ENCODE results near the gene CAPN5.

Gene CAPN5

GRCh38 chr11:77024745-77025144 is 42.0 kb upstream of the CAPN5 start:
- Histone ChIP-seq H3K36me3 (ENCODE audit: control insufficient read depth, low read length) (no peaks in the 10 kb centered on the region), H3K79me2 (ENCODE audit: control insufficient read depth, low read length) (no peaks in the 10 kb centered on the region), H3K27me3 (ENCODE audit: control insufficient read depth, low read length) (no peaks in the 10 kb centered on the region), H3F3A (ENCODE audit: control insufficient read depth, insufficient read depth) (no peaks in the 10 kb centered on the region), H3K9me2 (replicated peaks; ENCODE audit: control insufficient read depth, low read length) (no peaks in the 10 kb centered on the region), H3K4me2 (ENCODE audit: low read length) (no peak overlapping the region), H4K20me1 (ENCODE audit: control insufficient read depth, insufficient read depth, low read depth, low read length) (no peaks in the 10 kb centered on the region), H3K4me1 (ENCODE audit: control insufficient read depth, low read length) (peaks cover 7% of the 10 kb centered on the region), H3K9me3 (ENCODE audit: control insufficient read depth, insufficient read depth, low read length) (no peaks in the 10 kb centered on the region), H3K27ac (ENCODE audit: low read depth, low read length) (no peak overlapping the region), H3K4me3 (ENCODE audit: low read length) (no peak overlapping the region)
- TF ChIP-seq, protein P1, sequence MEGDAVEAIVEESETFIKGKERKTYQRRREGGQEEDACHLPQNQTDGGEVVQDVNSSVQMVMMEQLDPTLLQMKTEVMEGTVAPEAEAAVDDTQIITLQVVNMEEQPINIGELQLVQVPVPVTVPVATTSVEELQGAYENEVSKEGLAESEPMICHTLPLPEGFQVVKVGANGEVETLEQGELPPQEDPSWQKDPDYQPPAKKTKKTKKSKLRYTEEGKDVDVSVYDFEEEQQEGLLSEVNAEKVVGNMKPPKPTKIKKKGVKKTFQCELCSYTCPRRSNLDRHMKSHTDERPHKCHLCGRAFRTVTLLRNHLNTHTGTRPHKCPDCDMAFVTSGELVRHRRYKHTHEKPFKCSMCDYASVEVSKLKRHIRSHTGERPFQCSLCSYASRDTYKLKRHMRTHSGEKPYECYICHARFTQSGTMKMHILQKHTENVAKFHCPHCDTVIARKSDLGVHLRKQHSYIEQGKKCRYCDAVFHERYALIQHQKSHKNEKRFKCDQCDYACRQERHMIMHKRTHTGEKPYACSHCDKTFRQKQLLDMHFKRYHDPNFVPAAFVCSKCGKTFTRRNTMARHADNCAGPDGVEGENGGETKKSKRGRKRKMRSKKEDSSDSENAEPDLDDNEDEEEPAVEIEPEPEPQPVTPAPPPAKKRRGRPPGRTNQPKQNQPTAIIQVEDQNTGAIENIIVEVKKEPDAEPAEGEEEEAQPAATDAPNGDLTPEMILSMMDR (IDR thresholded peaks at IDR 0.05; ENCODE audit: low read depth, low read length, poor library complexity, severe bottlenecking) = no peak
- TF ChIP-seq EZH2phosphoT487 (IDR thresholded peaks at IDR 0.05; ENCODE audit: borderline replicate concordance, low read length) = no peak

DNA sequence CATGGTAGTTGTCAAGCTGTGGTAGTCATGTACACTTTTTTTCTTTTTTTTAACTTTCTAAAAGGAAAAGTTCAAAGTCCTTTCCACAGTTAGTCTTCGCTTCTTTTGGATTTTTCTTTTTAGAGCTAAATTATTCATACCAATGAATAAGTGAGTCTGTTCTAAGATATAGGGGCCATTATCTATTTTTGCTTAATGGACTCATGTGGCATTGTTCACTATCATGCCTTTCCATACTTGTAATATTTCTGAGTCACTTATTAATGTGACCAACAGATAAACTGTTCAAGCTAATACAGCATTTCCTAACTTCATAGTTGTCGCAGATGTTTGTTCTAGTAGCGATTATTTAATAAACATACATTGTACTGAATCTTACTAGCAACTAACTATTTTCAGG is 40.5 kb upstream of the CAPN5 start:
- H4K20me1 ChIP-seq (ENCODE audit: control insufficient read depth, insufficient read depth, low read depth, low read length) = no peaks in the 10 kb centered on the region
- no peaks in the 10 kb centered on the region for H3K79me2 ChIP-seq (ENCODE audit: control insufficient read depth, low read length)
- H3K9me3 ChIP-seq (ENCODE audit: control insufficient read depth, insufficient read depth, low read length) = no peaks in the 10 kb centered on the region
- peaks cover 7% of the 10 kb centered on the region for H3K4me1 ChIP-seq (ENCODE audit: control insufficient read depth, low read length)
- H3K36me3 ChIP-seq (ENCODE audit: control insufficient read depth, low read length) = no peaks in the 10 kb centered on the region
- H3F3A ChIP-seq (ENCODE audit: control insufficient read depth, insufficient read depth) = no peaks in the 10 kb centered on the region
- H3K27ac ChIP-seq (ENCODE audit: low read depth, low read length) = no peak overlapping the region
- TF ChIP-seq, protein P1 (IDR thresholded peaks at IDR 0.05; ENCODE audit: low read depth, low read length, poor library complexity, severe bottlenecking) = no peak
- TF ChIP-seq EZH2phosphoT487 (IDR thresholded peaks at IDR 0.05; ENCODE audit: borderline replicate concordance, low read length) = no peak
- H3K4me2 ChIP-seq (ENCODE audit: low read length) = no peak overlapping the region
- H3K9me2 ChIP-seq (replicated peaks; ENCODE audit: control insufficient read depth, low read length) = no peaks in the 10 kb centered on the region
- H3K4me3 ChIP-seq (ENCODE audit: low read length) = no peak overlapping the region
- H3K27me3 ChIP-seq (ENCODE audit: control insufficient read depth, low read length) = no peaks in the 10 kb centered on the region

DNA sequence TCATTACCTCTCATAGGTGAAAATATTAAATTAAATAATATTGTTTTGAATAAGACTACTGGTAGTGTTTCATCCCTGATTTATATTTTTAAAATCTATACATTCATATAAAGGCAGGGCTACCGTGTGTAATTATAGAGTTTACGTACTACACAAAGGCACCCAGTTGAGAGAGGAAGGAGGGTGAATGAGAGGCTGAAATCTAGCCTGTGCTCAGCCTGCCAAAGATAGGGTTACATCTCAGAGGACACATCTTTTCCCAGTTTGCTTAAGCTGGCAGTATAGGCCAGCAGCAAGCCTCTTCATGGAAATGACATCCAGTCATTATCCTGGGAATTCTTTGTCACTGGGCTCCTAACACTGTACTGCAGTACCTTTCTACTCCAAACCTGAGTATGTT is 40.0 kb upstream of the CAPN5 start:
- no peak for TF ChIP-seq EZH2phosphoT487 (IDR thresholded peaks at IDR 0.05; ENCODE audit: borderline replicate concordance, low read length)
- TF ChIP-seq, protein P1 (IDR thresholded peaks at IDR 0.05; ENCODE audit: low read depth, low read length, poor library complexity, severe bottlenecking) = no peak
- H3K9me3 ChIP-seq (ENCODE audit: control insufficient read depth, insufficient read depth, low read length) = no peaks in the 10 kb centered on the region
- no peaks in the 10 kb centered on the region for H3F3A ChIP-seq (ENCODE audit: control insufficient read depth, insufficient read depth)
- H3K36me3 ChIP-seq (ENCODE audit: control insufficient read depth, low read length) = no peaks in the 10 kb centered on the region
- H3K9me2 ChIP-seq (replicated peaks; ENCODE audit: control insufficient read depth, low read length) = no peaks in the 10 kb centered on the region
- H4K20me1 ChIP-seq (ENCODE audit: control insufficient read depth, insufficient read depth, low read depth, low read length) = no peaks in the 10 kb centered on the region
- H3K4me2 ChIP-seq (ENCODE audit: low read length) = no peak overlapping the region
- H3K27me3 ChIP-seq (ENCODE audit: control insufficient read depth, low read length) = no peaks in the 10 kb centered on the region
- peaks cover 7% of the 10 kb centered on the region for H3K4me1 ChIP-seq (ENCODE audit: control insufficient read depth, low read length)
- H3K27ac ChIP-seq (ENCODE audit: low read depth, low read length) = no peak overlapping the region
- no peaks in the 10 kb centered on the region for H3K79me2 ChIP-seq (ENCODE audit: control insufficient read depth, low read length)
- H3K4me3 ChIP-seq (ENCODE audit: low read length) = no peak overlapping the region

- H3K4me3 ChIP-seq (ENCODE audit: low read length) = no peak overlapping the region
- no peaks in the 10 kb centered on the region for H3K36me3 ChIP-seq (ENCODE audit: control insufficient read depth, low read length)
- no peak overlapping the region for H3K4me2 ChIP-seq (ENCODE audit: low read length)
- no peaks in the 10 kb centered on the region for H4K20me1 ChIP-seq (ENCODE audit: control insufficient read depth, insufficient read depth, low read depth, low read length)
- no peak for TF ChIP-seq EZH2phosphoT487 (IDR thresholded peaks at IDR 0.05; ENCODE audit: borderline replicate concordance, low read length)
- TF ChIP-seq, protein P1 (IDR thresholded peaks at IDR 0.05; ENCODE audit: low read depth, low read length, poor library complexity, severe bottlenecking) = no peak
- peaks cover 7% of the 10 kb centered on the region for H3K4me1 ChIP-seq (ENCODE audit: control insufficient read depth, low read length)
- no peaks in the 10 kb centered on the region for H3K27me3 ChIP-seq (ENCODE audit: control insufficient read depth, low read length)
- no peaks in the 10 kb centered on the region for H3K9me2 ChIP-seq (replicated peaks; ENCODE audit: control insufficient read depth, low read length)
- no peak overlapping the region for H3K27ac ChIP-seq (ENCODE audit: low read depth, low read length)
- H3K9me3 ChIP-seq (ENCODE audit: control insufficient read depth, insufficient read depth, low read length) = no peaks in the 10 kb centered on the region
- no peaks in the 10 kb centered on the region for H3K79me2 ChIP-seq (ENCODE audit: control insufficient read depth, low read length)
- H3F3A ChIP-seq (ENCODE audit: control insufficient read depth, insufficient read depth) = no peaks in the 10 kb centered on the region
Observed at GRCh38 chr11:77027275-77027674, 39.5 kb upstream of the CAPN5 start.
